Left lung (tissue), 10 donors: ENCODE measurements around the gene PCBP3. TPM values are rescaled to one million over a fixed set of nuclear protein-coding genes. Genes with fewer than 3 reads are reported as not detected.

Experiments used
- ATAC-seq: fragments of 200-7000 bp; cut with Tn5 transposase; one replicate; pipeline ENCODE4 v1.9.1; 2020; ENCODE audit warnings: moderate library complexity
- DNase-seq, 4 donors: peaks; one replicate each; pipeline ENCODE4 v3.0.0-alpha.2; 2013 to 2020
- H3K27ac ChIP-seq, 2 donors: fragments of 200-600 bp; sonication (generic) in 1 of 2; one replicate each; pipeline versions ENCODE4 v1.5.0 to v1.8.0; 2020 to 2021
- H3K27me3 ChIP-seq, 2 donors: fragments of 200-600 bp; sonication (generic) in 1 of 2; one replicate each; pipeline versions ENCODE4 v1.5.0 to v1.8.0; 2020 to 2021
- H3K36me3 ChIP-seq, 2 donors: fragments of 200-600 bp; sonication (generic) in 1 of 2; one replicate each; pipeline versions ENCODE4 v1.5.0 to v1.8.0; 2020 to 2021
- H3K4me1 ChIP-seq, 2 donors: fragments of 200-600 bp; one replicate each; pipeline ENCODE4 v1.8.0; 2021
- H3K4me3 ChIP-seq, 2 donors: fragments of 200-600 bp; sonication (generic) in 1 of 2; one replicate each; pipeline versions ENCODE4 v1.5.0 to v1.8.0; 2020 to 2021; ENCODE audit warnings: mild to moderate bottlenecking in 1 of 2
- H3K9me3 ChIP-seq, 2 donors: fragments of 200-600 bp; sonication (generic) in 1 of 2; one replicate each; pipeline versions ENCODE4 v1.5.0 to v1.8.0; 2020 to 2021
- intact Hi-C, 2 donors: fragments of 100-400 bp; cut with DNase I; formaldehyde crosslinking; loops; one replicate each; pipeline versions ENCODE4 v1.11.2 to v1.14.2; 2022
- polyA plus RNA-seq, 6 donors: library from polyadenylated mRNA; unstranded; fragments of 120-200 nt; gene quantifications; one replicate each; pipeline ENCODE4 v1.2.1, GENCODE V29; 2013; ENCODE audit not compliant: insufficient read length in 6 of 6
- total RNA-seq, 2 donors: library from RNA; stranded (reverse); fragmentation: NEBNext Ultra II Directional; extraction: Animal tissue kit (Norgen Biotek cat#: 25700); gene quantifications; one replicate each; pipeline ENCODE4 v1.2.1, GENCODE V29; 2021
- TF ChIP-seq, protein P1 (sequence below), 2 donors: fragments of 200-600 bp; sonication (generic) in 1 of 2; IDR thresholded peaks; one replicate each; pipeline versions ENCODE4 v1.5.0 to v1.8.0; 2021; ENCODE audit warnings: antibody characterized with exemption in 2 of 2
- donor health status: DM: no; HTN: yes; CAD: no.
- donor health status: DM: no; HTN: no; CAD: no.

The PCBP3 gene
- total and polyA plus RNA-seq, 8 donors = 2.1 to 13.8 (median 3.0) TPM

DNA sequence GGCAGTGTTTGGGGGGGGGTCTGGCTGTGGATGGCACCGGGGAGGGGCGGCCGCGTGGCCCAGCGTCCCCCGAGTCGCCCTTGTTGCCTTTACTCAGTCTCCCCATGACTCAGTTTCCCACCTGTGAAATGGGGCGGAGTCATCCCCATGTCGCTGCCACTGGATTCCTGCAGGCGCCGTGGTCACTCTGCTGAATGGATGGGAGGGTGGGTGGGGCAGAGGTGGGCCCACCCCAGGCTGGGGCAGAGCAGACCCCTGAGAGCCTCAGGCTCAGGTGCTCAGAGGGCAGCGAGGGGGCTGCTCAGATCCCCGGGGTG is 340.1 kb downstream of the PCBP3 start:
- TF ChIP-seq, protein P1, sequence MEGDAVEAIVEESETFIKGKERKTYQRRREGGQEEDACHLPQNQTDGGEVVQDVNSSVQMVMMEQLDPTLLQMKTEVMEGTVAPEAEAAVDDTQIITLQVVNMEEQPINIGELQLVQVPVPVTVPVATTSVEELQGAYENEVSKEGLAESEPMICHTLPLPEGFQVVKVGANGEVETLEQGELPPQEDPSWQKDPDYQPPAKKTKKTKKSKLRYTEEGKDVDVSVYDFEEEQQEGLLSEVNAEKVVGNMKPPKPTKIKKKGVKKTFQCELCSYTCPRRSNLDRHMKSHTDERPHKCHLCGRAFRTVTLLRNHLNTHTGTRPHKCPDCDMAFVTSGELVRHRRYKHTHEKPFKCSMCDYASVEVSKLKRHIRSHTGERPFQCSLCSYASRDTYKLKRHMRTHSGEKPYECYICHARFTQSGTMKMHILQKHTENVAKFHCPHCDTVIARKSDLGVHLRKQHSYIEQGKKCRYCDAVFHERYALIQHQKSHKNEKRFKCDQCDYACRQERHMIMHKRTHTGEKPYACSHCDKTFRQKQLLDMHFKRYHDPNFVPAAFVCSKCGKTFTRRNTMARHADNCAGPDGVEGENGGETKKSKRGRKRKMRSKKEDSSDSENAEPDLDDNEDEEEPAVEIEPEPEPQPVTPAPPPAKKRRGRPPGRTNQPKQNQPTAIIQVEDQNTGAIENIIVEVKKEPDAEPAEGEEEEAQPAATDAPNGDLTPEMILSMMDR (IDR thresholded peaks at IDR 0.05) = no peak
- peak overlapping the region; percentile 52 for H3K4me3 ChIP-seq
- H3K4me1 ChIP-seq = peaks cover 3 to 17% of the 10 kb centered on the region in 2 donors
- H3K27me3 ChIP-seq = peaks cover 0 to 40% of the 10 kb centered on the region in 2 donors
- H3K36me3 ChIP-seq = peaks cover 0 to 15% of the 10 kb centered on the region in 2 donors
- ATAC-seq (no peak), DNase-seq (peak in 1 of 4 donors; percentile 39)
- intact Hi-C loops = loop anchor here in 1 of 2 donors (5.0 kb wide), 1 partner anchor 114 kb away; the partner anchor contains the start of gene COL6A2
- no peak overlapping the region for H3K27ac ChIP-seq
- no peaks in the 10 kb centered on the region for H3K9me3 ChIP-seq

DNA sequence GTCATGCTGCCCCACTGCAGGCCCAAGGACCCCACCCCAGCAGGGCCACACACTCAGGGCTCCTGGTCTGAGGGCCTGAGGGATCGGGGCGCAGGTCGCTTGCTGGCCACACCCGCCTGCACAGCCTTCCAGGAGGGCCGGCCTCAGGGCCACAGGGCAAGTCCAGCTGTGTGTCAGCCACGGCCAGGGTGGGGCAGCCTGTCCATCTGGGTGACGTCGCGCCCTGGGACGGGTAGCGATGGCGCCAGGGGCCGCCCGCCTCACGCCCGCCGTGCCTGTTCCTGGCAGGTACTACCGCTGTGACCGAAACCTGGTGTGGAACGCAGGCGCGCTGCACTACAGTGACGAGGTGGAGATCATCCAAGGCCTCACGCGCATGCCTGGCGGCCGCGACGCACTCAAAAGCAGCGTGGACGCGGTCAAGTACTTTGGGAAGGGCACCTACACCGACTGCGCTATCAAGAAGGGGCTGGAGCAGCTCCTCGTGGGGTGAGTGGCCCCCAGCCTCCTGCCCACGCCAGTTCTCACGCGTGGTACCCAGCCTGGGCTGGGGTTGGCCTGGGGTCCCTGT is 340.5 kb downstream of the PCBP3 start:
- no peaks in the 10 kb centered on the region for H3K9me3 ChIP-seq
- peaks cover 0 to 35% of the 10 kb centered on the region in 2 donors for H3K27me3 ChIP-seq
- H3K4me1 ChIP-seq = peaks cover 3 to 17% of the 10 kb centered on the region in 2 donors
- DNase-seq (peak in 2 of 4 donors; percentile 35 to 77), ATAC-seq (no peak)
- intact Hi-C loops = loop anchor here in 1 of 2 donors (5.0 kb wide), 1 partner anchor 113 kb away; the partner anchor contains the start of gene COL6A2
- TF ChIP-seq, protein P1 (IDR thresholded peaks at IDR 0.05) = no peak
- no peak overlapping the region for H3K27ac ChIP-seq
- peak overlapping the region; percentile 52 for H3K4me3 ChIP-seq
- H3K36me3 ChIP-seq = peaks cover 0 to 18% of the 10 kb centered on the region in 2 donors

DNA sequence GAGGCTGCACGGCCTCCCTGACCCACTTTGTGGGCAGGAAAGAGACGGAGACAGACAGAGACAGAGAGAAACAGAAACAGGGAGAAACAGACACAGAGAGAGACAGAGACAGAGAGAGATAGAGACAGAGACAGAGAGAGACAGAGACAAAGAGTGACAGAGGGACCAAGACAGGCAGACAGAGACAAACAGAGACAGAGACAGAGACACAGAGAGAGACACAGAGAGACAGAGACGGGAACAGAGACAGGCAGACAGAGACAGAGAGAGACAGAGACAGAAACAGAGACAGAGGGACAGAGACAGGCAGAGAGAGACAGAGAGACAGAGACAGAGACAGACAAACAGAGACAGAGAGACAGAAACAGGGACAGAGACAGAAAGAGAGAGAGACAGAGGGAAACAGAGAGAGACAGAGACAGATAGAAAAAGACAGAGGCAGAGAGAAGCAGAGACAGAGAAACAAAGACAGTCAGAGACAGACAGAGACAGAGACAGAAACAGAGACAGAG is 341.1 kb downstream of the PCBP3 start:
- no peak overlapping the region for H3K4me3 ChIP-seq
- H3K4me1 ChIP-seq = peaks cover 3 to 17% of the 10 kb centered on the region in 2 donors
- intact Hi-C loops = loop anchor here in 1 of 2 donors (5.0 kb wide), 1 partner anchor 113 kb away; the partner anchor contains the start of gene COL6A2
- peaks cover 0 to 23% of the 10 kb centered on the region in 2 donors for H3K36me3 ChIP-seq
- H3K9me3 ChIP-seq = no peaks in the 10 kb centered on the region
- DNase-seq (no peak), ATAC-seq (no peak)
- peaks cover 0 to 30% of the 10 kb centered on the region in 2 donors for H3K27me3 ChIP-seq
- no peak overlapping the region for H3K27ac ChIP-seq
- TF ChIP-seq, protein P1 (IDR thresholded peaks at IDR 0.05) = no peak

DNA sequence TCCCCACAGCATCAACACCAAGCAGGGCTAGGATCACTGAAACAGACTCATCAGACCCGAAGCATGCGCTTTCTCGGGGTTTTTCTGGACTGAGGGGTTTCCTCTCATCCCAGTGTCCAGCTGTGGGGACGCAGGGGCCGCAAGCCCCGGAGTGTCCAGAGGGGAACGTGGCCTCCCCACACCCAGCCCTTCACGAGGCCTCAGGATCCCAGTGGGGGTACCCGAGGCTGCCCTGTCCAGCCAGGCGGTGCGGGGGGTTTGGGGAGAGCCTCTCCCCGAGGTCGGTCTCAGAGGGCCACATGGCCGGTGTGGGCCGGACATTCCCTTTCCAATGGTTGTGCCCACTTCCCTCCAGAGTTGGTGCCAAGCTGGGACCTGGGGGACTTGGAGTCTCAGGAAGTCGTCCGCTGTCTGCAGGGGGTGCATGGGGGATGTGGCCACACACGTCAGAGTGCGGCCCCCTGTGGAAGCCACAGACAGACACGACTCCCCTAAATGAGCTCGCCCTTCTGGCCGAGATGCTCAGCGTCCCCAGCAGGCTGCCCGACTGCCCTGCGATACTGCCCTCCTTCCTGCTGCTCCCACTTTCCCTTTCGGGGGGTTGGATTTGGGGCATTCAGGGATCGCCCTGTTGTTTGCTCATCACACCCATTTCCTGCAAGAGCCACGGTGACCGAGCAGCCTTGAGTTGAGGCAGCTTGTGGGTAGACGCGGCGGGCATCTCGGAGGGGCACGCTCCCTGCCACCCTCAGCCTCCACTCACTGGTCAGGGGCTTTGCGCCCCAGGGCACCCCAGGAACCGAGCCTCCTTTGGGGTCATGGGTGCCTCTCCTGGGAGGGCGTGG is 342.2 kb downstream of the PCBP3 start:
- intact Hi-C loops = no loop called here

More for the DNA sequence above, 342.2 kb downstream of the PCBP3 start:
- TF ChIP-seq, protein P1 (IDR thresholded peaks at IDR 0.05) = no peak
- Histone ChIP-seq H3K27me3 (peaks cover 0 to 28% of the 10 kb centered on the region in 2 donors), H3K27ac (no peak overlapping the region), H3K9me3 (no peaks in the 10 kb centered on the region), H3K4me1 (peaks cover 3 to 17% of the 10 kb centered on the region in 2 donors), H3K4me3 (no peak overlapping the region), H3K36me3 (peaks cover 0 to 26% of the 10 kb centered on the region in 2 donors)
- ATAC-seq (no peak), DNase-seq (peak in 2 of 4 donors; percentile 26 to 80)
